GM12878 (cell line): ENCODE results near the gene MRPL57.

Experiments used
- CBFB ChIP-seq: IDR thresholded peaks from 2 replicates; pipeline ENCODE4 v1.6.1; 2016; ENCODE audit warnings: antibody characterized with exemption, low read depth
- CREM ChIP-seq: IDR thresholded peaks from 2 replicates; pipeline ENCODE4 v1.6.1; 2014; ENCODE audit warnings: antibody characterized with exemption, low read depth
- EZH2 ChIP-seq: IDR thresholded peaks from 2 replicates; pipeline ENCODE4 v1.6.1; 2012; ENCODE audit warnings: low read depth, mild to moderate bottlenecking, control low read depth, inconsistent platforms, low read length, borderline replicate concordance; ENCODE audit not compliant: control insufficient read depth
- FOXK2 ChIP-seq: fragments of 450-650 bp; IDR thresholded peaks from 2 replicates; pipeline ENCODE4 v1.6.1; 2017; ENCODE audit warnings: mild to moderate bottlenecking, moderate library complexity
- POLR2A ChIP-seq: IDR thresholded peaks from 2 replicates; pipeline ENCODE4 v1.6.1; 2011; ENCODE audit warnings: low read depth, mild to moderate bottlenecking, low read length
- RAD51 ChIP-seq: fragments of 450-650 bp; IDR thresholded peaks from 2 replicates; pipeline ENCODE4 v1.6.1; 2016; ENCODE audit warnings: moderate library complexity, mild to moderate bottlenecking, inconsistent platforms
- TCF12 ChIP-seq: IDR thresholded peaks from 2 replicates; pipeline ENCODE4 v1.6.1; 2011; ENCODE audit warnings: low read depth, mild to moderate bottlenecking, low read length
- USF1 ChIP-seq: IDR thresholded peaks from 2 replicates; pipeline ENCODE4 v1.6.1; 2011; ENCODE audit warnings: borderline replicate concordance, low read depth, mild to moderate bottlenecking, moderate library complexity, mixed read lengths, low read length; ENCODE audit not compliant: insufficient read depth; ENCODE audit errors: extremely low read length
- ZBED1 ChIP-seq: IDR thresholded peaks from 2 replicates; pipeline ENCODE4 v1.6.1; 2016; ENCODE audit warnings: borderline replicate concordance
- TF ChIP-seq, protein P1 (sequence below): IDR thresholded peaks from 2 replicates; pipeline ENCODE4 v1.6.1; 2012; ENCODE audit warnings: mild to moderate bottlenecking, low read depth, low read length
- TF ChIP-seq, protein P2 (sequence below): IDR thresholded peaks from 2 replicates; pipeline ENCODE4 v1.6.1; 2011; ENCODE audit warnings: mild to moderate bottlenecking, low read depth, low read length, moderate library complexity; ENCODE audit not compliant: insufficient replicate concordance

DNA sequence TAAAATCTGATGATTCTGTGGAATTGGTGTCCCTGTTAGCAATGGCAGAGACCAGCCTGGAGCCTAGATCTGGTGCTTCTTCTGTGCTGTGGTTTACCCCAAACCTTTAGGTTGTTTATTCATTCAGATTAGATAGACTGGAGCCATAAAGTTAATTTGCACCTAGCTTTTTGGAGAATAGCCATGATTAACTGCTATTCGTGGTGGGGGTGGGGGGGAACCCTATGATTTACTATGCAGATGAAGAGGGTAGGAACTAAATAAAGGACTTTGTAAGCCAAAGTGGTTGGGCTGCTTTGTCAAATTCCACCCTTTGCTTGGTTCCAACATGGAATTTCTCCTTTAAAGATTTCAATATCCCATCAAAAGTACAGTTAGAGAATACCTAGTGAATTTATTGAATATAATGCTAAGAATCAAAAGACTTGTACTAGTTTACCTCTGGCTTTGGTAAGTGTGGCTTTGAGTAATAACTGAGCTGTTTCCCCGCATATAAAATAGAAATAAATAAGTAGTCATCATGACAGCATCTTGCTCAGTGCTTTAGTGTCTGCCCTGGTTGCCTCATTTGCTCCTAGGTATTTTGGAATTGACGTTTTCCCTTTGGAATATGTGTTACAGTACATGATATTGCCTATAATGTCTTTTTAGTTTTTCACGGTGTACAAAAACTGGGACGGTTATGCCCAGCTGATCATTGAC lies 27.8 kb upstream of the MRPL57 start:
- TF ChIP-seq POLR2A (no peak; the same call in none of the 2 replicates), FOXK2 (no peak), TCF12 (no peak), CBFB (no peak), ZBED1 (no peak), EZH2 (no peak), CREM (no peak), RAD51 (no peak), USF1 (no peak)
- TF ChIP-seq, protein P1, sequence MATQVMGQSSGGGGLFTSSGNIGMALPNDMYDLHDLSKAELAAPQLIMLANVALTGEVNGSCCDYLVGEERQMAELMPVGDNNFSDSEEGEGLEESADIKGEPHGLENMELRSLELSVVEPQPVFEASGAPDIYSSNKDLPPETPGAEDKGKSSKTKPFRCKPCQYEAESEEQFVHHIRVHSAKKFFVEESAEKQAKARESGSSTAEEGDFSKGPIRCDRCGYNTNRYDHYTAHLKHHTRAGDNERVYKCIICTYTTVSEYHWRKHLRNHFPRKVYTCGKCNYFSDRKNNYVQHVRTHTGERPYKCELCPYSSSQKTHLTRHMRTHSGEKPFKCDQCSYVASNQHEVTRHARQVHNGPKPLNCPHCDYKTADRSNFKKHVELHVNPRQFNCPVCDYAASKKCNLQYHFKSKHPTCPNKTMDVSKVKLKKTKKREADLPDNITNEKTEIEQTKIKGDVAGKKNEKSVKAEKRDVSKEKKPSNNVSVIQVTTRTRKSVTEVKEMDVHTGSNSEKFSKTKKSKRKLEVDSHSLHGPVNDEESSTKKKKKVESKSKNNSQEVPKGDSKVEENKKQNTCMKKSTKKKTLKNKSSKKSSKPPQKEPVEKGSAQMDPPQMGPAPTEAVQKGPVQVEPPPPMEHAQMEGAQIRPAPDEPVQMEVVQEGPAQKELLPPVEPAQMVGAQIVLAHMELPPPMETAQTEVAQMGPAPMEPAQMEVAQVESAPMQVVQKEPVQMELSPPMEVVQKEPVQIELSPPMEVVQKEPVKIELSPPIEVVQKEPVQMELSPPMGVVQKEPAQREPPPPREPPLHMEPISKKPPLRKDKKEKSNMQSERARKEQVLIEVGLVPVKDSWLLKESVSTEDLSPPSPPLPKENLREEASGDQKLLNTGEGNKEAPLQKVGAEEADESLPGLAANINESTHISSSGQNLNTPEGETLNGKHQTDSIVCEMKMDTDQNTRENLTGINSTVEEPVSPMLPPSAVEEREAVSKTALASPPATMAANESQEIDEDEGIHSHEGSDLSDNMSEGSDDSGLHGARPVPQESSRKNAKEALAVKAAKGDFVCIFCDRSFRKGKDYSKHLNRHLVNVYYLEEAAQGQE, result no peak
- TF ChIP-seq, protein P2, sequence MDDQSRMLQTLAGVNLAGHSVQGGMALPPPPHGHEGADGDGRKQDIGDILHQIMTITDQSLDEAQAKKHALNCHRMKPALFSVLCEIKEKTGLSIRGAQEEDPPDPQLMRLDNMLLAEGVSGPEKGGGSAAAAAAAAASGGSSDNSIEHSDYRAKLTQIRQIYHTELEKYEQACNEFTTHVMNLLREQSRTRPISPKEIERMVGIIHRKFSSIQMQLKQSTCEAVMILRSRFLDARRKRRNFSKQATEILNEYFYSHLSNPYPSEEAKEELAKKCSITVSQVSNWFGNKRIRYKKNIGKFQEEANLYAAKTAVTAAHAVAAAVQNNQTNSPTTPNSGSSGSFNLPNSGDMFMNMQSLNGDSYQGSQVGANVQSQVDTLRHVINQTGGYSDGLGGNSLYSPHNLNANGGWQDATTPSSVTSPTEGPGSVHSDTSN, result no peak
